ENCODE measurements around the gene AK1. TPM values are rescaled to one million over a fixed set of nuclear protein-coding genes. Genes with fewer than 3 reads are reported as not detected.

AK1 gene
- total RNA-seq, 1 donor, result 37.1 TPM

GRCh38 chr9:127915801-127916719 lies 38.6 kb upstream of the AK1 start:
- peak overlapping the region; percentile 66 for H3K4me3 ChIP-seq (ENCODE audit: low read depth, low read length)
- no peak for TF ChIP-seq CTCF (IDR thresholded peaks at IDR 0.05; ENCODE audit: insufficient read depth, low read depth, low read length)
- DNase-seq (ENCODE audit: low read depth), result no peak

GRCh38 chr9:127915325-127915752 lies 37.9 kb upstream of the AK1 start:
- no peak overlapping the region for H3K4me3 ChIP-seq (ENCODE audit: low read depth, low read length)
- TF ChIP-seq CTCF (IDR thresholded peaks at IDR 0.05; ENCODE audit: insufficient read depth, low read depth, low read length), result no peak
- DNase-seq (ENCODE audit: low read depth), result no peak

DNA sequence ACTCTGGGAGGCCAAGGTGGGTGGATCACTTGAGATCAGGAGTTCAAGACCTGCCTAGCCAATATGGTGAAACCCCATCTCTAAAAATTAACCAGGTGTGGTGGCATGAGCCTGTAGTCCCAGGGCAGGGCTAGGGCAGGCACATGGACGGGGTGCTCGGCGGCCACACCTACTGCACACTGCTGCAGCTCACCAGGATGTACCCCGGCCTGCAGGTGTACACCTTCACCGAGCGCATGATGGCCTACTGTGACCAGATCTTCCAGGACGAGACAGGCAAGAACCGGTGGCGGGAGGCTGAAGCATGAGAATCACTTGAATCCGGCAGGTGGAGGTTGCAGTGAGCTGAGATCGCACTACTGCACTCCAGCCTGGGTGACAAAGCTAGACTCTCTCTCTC lies 36.2 kb upstream of the AK1 start:
- TF ChIP-seq CTCF (IDR thresholded peaks at IDR 0.05; ENCODE audit: insufficient read depth, low read depth, low read length), result no peak
- DNase-seq (ENCODE audit: low read depth), result no peak
- H3K4me3 ChIP-seq (ENCODE audit: low read depth, low read length), result no peak overlapping the region

DNA sequence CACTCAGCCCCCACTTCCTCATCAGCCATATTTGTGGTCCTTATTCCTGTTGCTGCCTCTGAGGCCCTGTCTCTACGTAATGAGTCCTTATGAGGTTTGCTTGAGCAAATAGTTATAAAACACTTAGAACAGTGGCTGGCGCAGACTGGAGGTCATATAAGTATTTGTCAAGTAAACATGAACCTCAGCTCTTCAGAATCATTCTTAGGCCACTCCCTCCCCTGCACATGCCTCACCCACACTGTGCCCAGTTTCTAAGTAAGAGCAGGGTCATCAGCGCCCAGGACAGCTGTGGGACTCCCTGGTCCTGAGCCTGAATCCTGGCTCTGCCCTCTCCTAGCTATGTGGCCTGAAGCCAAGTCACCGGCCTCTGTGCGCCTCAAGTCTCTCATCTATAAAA lies 35.4 kb upstream of the AK1 start:
- TF ChIP-seq CTCF (IDR thresholded peaks at IDR 0.05; ENCODE audit: insufficient read depth, low read depth, low read length), result no peak
- DNase-seq (ENCODE audit: low read depth), result no peak
- no peak overlapping the region for H3K4me3 ChIP-seq (ENCODE audit: low read depth, low read length)

DNA sequence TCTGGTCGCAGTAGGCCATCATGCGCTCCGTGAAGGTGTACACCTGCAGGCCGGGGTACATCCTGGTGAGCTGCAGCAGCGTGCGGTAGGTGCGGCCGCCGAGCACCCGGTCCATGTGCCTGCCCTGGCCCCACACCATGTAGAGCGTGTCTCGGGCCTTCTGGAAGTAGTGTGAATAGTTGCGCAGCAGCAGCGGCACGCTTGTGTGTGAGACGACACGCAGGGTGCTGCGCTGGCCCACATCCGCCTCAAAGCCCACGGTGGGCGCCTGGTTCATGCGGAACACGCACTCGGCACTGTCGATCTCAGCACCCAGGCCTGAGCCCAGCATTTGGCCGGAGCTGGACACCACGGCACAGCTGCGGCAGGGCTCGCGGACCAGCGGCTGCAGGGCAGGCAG lies 34.8 kb upstream of the AK1 start:
- TF ChIP-seq CTCF (IDR thresholded peaks at IDR 0.05; ENCODE audit: insufficient read depth, low read depth, low read length), result no peak

GRCh38 chr9:127910613-127911205 lies 33.2 kb upstream of the AK1 start:
- peak; percentile 61 for DNase-seq (ENCODE audit: low read depth)
- TF ChIP-seq CTCF (IDR thresholded peaks at IDR 0.05; ENCODE audit: insufficient read depth, low read depth, low read length), result peak; percentile 31
- H3K4me3 ChIP-seq (ENCODE audit: low read depth, low read length), result no peak overlapping the region

More for the DNA sequence above, 34.8 kb upstream of the AK1 start:
- H3K4me3 ChIP-seq (ENCODE audit: low read depth, low read length), result no peak overlapping the region
- no peak for DNase-seq (ENCODE audit: low read depth)
